ENCODE results near the gene MAST2. TPM values are rescaled to one million over a fixed set of nuclear protein-coding genes. Genes with fewer than 3 reads are reported as not detected.

The MAST2 gene
- total RNA-seq, 4 donors from 2014 or later, result 44.9 to 78.3 (median 68.5) TPM

DNA sequence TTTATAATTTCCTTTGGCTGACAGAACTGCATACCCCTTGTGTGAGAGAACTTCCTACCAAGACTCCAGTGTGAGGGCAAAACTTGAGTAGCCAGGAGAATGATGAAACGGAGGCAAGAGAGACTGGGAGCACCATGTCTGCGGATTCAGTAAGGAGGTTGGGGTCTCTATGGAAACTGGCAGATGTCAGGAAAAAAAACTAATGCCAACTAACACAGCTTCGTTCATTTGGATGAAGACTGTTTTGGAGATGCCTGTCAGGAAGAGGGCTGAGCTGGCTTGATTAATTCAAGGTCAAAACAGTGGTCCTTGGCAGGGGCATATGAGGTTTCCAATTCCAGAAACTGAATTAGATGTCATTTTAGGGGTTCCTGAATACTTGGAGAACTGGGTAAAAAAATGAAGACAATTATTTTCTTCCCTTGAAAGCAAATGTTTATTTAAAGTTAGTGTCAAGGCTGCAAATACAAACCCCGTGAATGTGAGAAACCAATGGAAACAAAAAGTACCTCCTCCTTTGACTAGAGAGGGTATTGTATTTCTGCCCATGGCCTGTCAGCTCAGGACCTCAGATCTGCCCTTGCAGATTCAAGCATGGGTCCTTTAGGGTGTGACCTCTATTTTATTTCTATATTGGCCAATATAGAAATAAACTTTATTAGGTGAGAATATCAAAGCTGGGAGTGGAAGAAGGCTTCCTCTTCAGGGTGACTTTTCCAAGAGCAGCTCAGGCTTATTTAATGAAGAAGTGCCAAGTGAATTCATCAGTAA lies 110.5 kb downstream of the MAST2 start:
- Histone ChIP-seq H3K36me3 (no peaks in the 10 kb centered on the region), H3K4me1 (peaks cover 11 to 62% (median 48%) of the 10 kb centered on the region in 4 donors), H3K9me3 (no peaks in the 10 kb centered on the region), H3K27me3 (no peaks in the 10 kb centered on the region), H3K27ac (replicated peaks in 1 of 4) (peak overlapping the region; percentile 70 to 87 (median 82)), H3K4me3 (peak overlapping the region; percentile 3 to 27 (median 18))
- TF ChIP-seq EP300 (IDR thresholded peaks at IDR 0.05) (no peak), POLR2A (IDR thresholded peaks at IDR 0.05; ENCODE audit: low read depth) (no peak), POLR2AphosphoS5 (IDR thresholded peaks at IDR 0.05) (no peak)
- TF ChIP-seq, protein P1, sequence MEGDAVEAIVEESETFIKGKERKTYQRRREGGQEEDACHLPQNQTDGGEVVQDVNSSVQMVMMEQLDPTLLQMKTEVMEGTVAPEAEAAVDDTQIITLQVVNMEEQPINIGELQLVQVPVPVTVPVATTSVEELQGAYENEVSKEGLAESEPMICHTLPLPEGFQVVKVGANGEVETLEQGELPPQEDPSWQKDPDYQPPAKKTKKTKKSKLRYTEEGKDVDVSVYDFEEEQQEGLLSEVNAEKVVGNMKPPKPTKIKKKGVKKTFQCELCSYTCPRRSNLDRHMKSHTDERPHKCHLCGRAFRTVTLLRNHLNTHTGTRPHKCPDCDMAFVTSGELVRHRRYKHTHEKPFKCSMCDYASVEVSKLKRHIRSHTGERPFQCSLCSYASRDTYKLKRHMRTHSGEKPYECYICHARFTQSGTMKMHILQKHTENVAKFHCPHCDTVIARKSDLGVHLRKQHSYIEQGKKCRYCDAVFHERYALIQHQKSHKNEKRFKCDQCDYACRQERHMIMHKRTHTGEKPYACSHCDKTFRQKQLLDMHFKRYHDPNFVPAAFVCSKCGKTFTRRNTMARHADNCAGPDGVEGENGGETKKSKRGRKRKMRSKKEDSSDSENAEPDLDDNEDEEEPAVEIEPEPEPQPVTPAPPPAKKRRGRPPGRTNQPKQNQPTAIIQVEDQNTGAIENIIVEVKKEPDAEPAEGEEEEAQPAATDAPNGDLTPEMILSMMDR (IDR thresholded peaks at IDR 0.05), result no peak
- 28% methylated on average over 4 of the region's 4 CpGs for WGBS
- no peak for DNase-seq (ENCODE audit: extremely low spot score)
- intact Hi-C loops (cut with DNase I), result loop anchor here (10.0 kb wide), 1 partner anchor 51 kb away; no protein-coding TSS in a partner anchor

DNA sequence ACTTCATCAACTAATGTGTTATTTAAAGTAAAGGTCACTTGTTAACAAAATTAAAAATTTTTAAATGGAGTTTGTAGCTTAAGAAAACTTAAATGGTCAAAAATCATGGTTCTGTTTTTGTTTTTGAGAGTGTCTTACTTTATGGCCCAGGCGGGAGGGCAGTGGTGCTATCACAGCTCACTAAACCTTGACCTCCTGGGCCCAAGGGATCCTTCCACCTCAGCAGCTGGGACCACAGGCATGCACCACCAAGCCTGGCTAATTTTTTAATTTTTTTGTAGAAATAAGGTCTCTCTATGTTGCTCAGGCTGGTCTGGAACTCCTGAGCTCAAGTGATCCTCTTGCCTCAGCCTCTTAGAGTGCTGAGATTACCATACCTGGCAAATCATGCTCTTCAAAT lies 111.4 kb downstream of the MAST2 start:
- H3K4me1 ChIP-seq, result peaks cover 11 to 55% (median 43%) of the 10 kb centered on the region in 4 donors
- H3K4me3 ChIP-seq, result no peak overlapping the region
- DNase-seq (ENCODE audit: extremely low spot score), result no peak
- H3K27ac ChIP-seq (replicated peaks in 1 of 4), result peak overlapping the region; percentile 25 to 87 (median 82)
- no peaks in the 10 kb centered on the region for H3K9me3 ChIP-seq
- TF ChIP-seq EP300 (IDR thresholded peaks at IDR 0.05) (no peak), POLR2AphosphoS5 (IDR thresholded peaks at IDR 0.05) (no peak), POLR2A (IDR thresholded peaks at IDR 0.05; ENCODE audit: low read depth) (no peak)
- TF ChIP-seq, protein P1 (IDR thresholded peaks at IDR 0.05), result no peak
- no peaks in the 10 kb centered on the region for H3K36me3 ChIP-seq
- no peaks in the 10 kb centered on the region for H3K27me3 ChIP-seq
- WGBS, result 93% methylated on average over 1 of the region's 1 CpG
- intact Hi-C loops (cut with DNase I), result loop anchor here (10.0 kb wide), 1 partner anchor 50 kb away; no protein-coding TSS in a partner anchor

DNA sequence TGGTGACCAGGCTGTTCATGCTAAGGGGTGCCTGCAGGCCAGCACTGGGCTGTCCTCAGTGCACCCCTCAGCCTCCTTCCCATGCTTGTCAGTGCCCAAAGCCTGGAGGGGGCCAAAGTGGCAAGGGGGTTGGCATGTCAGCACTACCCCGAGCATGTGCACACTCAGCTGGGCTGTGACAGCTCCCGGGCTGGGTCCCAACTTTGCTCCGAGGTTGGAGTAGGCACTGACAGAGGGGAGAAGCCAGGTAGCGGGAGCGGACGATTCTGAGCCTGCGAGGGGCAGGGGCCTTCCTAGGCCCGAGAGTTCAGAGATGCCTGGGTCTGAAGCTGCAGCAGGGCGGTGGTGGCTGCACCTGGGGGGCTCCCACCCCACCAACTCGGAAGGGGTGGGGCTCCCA lies 119.0 kb downstream of the MAST2 start:
- Histone ChIP-seq H3K36me3 (peaks cover 0 to 3% (median 0%) of the 10 kb centered on the region in 4 donors), H3K4me1 (peaks cover 10 to 21% (median 12%) of the 10 kb centered on the region in 4 donors), H3K27ac (replicated peaks in 1 of 4) (no peak overlapping the region), H3K27me3 (no peaks in the 10 kb centered on the region), H3K4me3 (no peak overlapping the region), H3K9me3 (no peaks in the 10 kb centered on the region)
- intact Hi-C loops (cut with DNase I), result no loop called here
- TF ChIP-seq EP300 (IDR thresholded peaks at IDR 0.05) (no peak), POLR2AphosphoS5 (IDR thresholded peaks at IDR 0.05) (no peak), POLR2A (IDR thresholded peaks at IDR 0.05; ENCODE audit: low read depth) (no peak)
- TF ChIP-seq, protein P1 (IDR thresholded peaks at IDR 0.05), result no peak
- WGBS, result 83% methylated on average over 8 of the region's 10 CpGs
- no peak for DNase-seq (ENCODE audit: extremely low spot score)

DNA sequence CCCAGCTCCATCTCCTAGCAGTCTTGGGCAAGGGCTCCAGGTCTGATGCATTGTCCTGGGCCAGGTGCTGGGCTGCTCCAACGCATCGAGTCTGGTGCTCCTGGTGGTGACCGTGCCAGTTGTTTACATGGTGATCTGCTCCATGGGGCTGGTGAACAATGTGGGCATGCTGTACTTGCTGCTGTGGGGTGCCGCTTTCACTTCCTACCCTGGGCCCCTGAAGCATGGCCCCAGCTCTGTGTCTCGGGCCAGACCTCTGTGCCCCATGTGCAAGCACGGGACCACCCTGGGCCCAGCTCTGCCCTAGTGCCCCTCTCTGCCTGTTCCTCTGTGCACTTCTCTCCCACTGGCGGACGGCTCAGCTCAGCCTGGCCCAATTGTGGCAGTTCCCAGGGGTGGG lies 119.4 kb downstream of the MAST2 start:
- no peak for TF ChIP-seq POLR2A (IDR thresholded peaks at IDR 0.05; ENCODE audit: low read depth)
- TF ChIP-seq, protein P1 (IDR thresholded peaks at IDR 0.05), result no peak
- TF ChIP-seq EP300 (IDR thresholded peaks at IDR 0.05), result no peak
- TF ChIP-seq POLR2AphosphoS5 (IDR thresholded peaks at IDR 0.05), result no peak
- no peaks in the 10 kb centered on the region for H3K9me3 ChIP-seq
- H3K4me3 ChIP-seq, result no peak overlapping the region
- intact Hi-C loops (cut with DNase I), result no loop called here
- H3K27ac ChIP-seq (replicated peaks in 1 of 4), result no peak overlapping the region
- 94% methylated on average over 5 of the region's 8 CpGs for WGBS
- DNase-seq (ENCODE audit: extremely low spot score), result no peak
- peaks cover 0 to 3% (median 0%) of the 10 kb centered on the region in 4 donors for H3K36me3 ChIP-seq
- peaks cover 10 to 21% (median 12%) of the 10 kb centered on the region in 4 donors for H3K4me1 ChIP-seq
- H3K27me3 ChIP-seq, result no peaks in the 10 kb centered on the region

All from esophagus muscularis mucosa (tissue), 4 donors.